T-helper 2 cell treated with Interferon-gamma antibody and Interleukin-4, amounts not matched to agents 5 μg/mL and 100 μg/mL, for 36 hours (primary cell): ENCODE data around the gene CAMK2D.

Experiments
- DNase-seq: peaks from one replicate; pipeline ENCODE4 v3.0.0; 2021; ENCODE audit warnings: low spot score
- H3K27ac Mint-ChIP-seq: one replicate; pipeline ENCODE4 v1.8.0; 2021; ENCODE audit warnings: mild to moderate bottlenecking, mixed read lengths
- H3K27me3 Mint-ChIP-seq: one replicate; pipeline ENCODE4 v1.8.0; 2021; ENCODE audit warnings: low read depth, mixed read lengths
- H3K36me3 Mint-ChIP-seq: one replicate; pipeline ENCODE4 v1.8.0; 2021; ENCODE audit warnings: low read depth, mixed read lengths
- H3K4me1 Mint-ChIP-seq: one replicate; pipeline ENCODE4 v1.8.0; 2021; ENCODE audit warnings: low read depth, mixed read lengths
- H3K4me3 Mint-ChIP-seq: one replicate; pipeline ENCODE4 v1.8.0; 2022; ENCODE audit warnings: mild to moderate bottlenecking, moderate library complexity, mixed read lengths
- H3K9me3 Mint-ChIP-seq: one replicate; pipeline ENCODE4 v1.8.0; 2021; ENCODE audit warnings: mixed read lengths

The CAMK2D gene

GRCh38 chr4:113467581-113467980, 294.0 kb downstream of the CAMK2D start:
- Mint-ChIP-seq H3K36me3 (peaks cover 22% of the 10 kb centered on the region), H3K9me3 (no peaks in the 10 kb centered on the region), H3K4me1 (peaks cover 12% of the 10 kb centered on the region), H3K4me3 (no peak overlapping the region), H3K27ac (no peak overlapping the region), H3K27me3 (no peaks in the 10 kb centered on the region)
- no peak for DNase-seq

GRCh38 chr4:113462286-113462685, 299.3 kb downstream of the CAMK2D start:
- Mint-ChIP-seq H3K9me3 (no peaks in the 10 kb centered on the region), H3K36me3 (peaks cover 39% of the 10 kb centered on the region), H3K4me1 (no peaks in the 10 kb centered on the region), H3K4me3 (no peak overlapping the region), H3K27ac (no peak overlapping the region), H3K27me3 (no peaks in the 10 kb centered on the region)
- no peak for DNase-seq

GRCh38 chr4:113461281-113461680, 300.3 kb downstream of the CAMK2D start:
- H3K27me3 Mint-ChIP-seq = no peaks in the 10 kb centered on the region

GRCh38 chr4:113457886-113458285, 303.7 kb downstream of the CAMK2D start:
- H3K4me1 Mint-ChIP-seq = peaks cover 4% of the 10 kb centered on the region
- no peaks in the 10 kb centered on the region for H3K27me3 Mint-ChIP-seq
- no peaks in the 10 kb centered on the region for H3K9me3 Mint-ChIP-seq
- H3K27ac Mint-ChIP-seq = no peak overlapping the region
- H3K36me3 Mint-ChIP-seq = peaks cover 40% of the 10 kb centered on the region
- H3K4me3 Mint-ChIP-seq = no peak overlapping the region
- DNase-seq = no peak

More at GRCh38 chr4:113461281-113461680, 300.3 kb downstream of the CAMK2D start:
- Mint-ChIP-seq H3K4me3 (no peak overlapping the region), H3K27ac (no peak overlapping the region), H3K36me3 (peaks cover 45% of the 10 kb centered on the region), H3K9me3 (no peaks in the 10 kb centered on the region), H3K4me1 (no peaks in the 10 kb centered on the region)
- DNase-seq = no peak

GRCh38 chr4:113457121-113457520, 304.4 kb downstream of the CAMK2D start:
- no peaks in the 10 kb centered on the region for H3K27me3 Mint-ChIP-seq
- no peak overlapping the region for H3K27ac Mint-ChIP-seq
- peaks cover 4% of the 10 kb centered on the region for H3K4me1 Mint-ChIP-seq
- no peak overlapping the region for H3K4me3 Mint-ChIP-seq
- no peaks in the 10 kb centered on the region for H3K9me3 Mint-ChIP-seq
- no peak for DNase-seq
- H3K36me3 Mint-ChIP-seq = peaks cover 38% of the 10 kb centered on the region

GRCh38 chr4:113455061-113455460, 306.5 kb downstream of the CAMK2D start:
- Mint-ChIP-seq H3K27me3 (no peaks in the 10 kb centered on the region), H3K4me1 (peaks cover 4% of the 10 kb centered on the region), H3K4me3 (no peak overlapping the region), H3K27ac (no peak overlapping the region), H3K36me3 (peaks cover 33% of the 10 kb centered on the region), H3K9me3 (no peaks in the 10 kb centered on the region)
- DNase-seq = no peak

GRCh38 chr4:113452868-113453620, 308.5 kb downstream of the CAMK2D start:
- Mint-ChIP-seq H3K4me1 (peaks cover 4% of the 10 kb centered on the region), H3K9me3 (no peaks in the 10 kb centered on the region), H3K27me3 (no peaks in the 10 kb centered on the region), H3K4me3 (no peak overlapping the region), H3K36me3 (peaks cover 22% of the 10 kb centered on the region), H3K27ac (no peak overlapping the region)
- DNase-seq = no peak

- Mint-ChIP-seq H3K9me3 (no peaks in the 10 kb centered on the region), H3K4me1 (peaks cover 4% of the 10 kb centered on the region), H3K4me3 (no peak overlapping the region), H3K27me3 (no peaks in the 10 kb centered on the region), H3K36me3 (peaks cover 21% of the 10 kb centered on the region), H3K27ac (no peak overlapping the region)
- DNase-seq = no peak
Observed at GRCh38 chr4:113452152-113452551, 309.4 kb downstream of the CAMK2D start.

GRCh38 chr4:113450295-113451080, 311.1 kb downstream of the CAMK2D start:
- no peaks in the 10 kb centered on the region for H3K27me3 Mint-ChIP-seq

GRCh38 chr4:113449410-113449974, 312.0 kb downstream of the CAMK2D start:
- Mint-ChIP-seq H3K9me3 (no peaks in the 10 kb centered on the region), H3K4me1 (peaks cover 10% of the 10 kb centered on the region), H3K36me3 (peaks cover 15% of the 10 kb centered on the region), H3K27me3 (no peaks in the 10 kb centered on the region), H3K4me3 (no peak overlapping the region), H3K27ac (no peak overlapping the region)
- DNase-seq = no peak

More at GRCh38 chr4:113450295-113451080, 311.1 kb downstream of the CAMK2D start:
- DNase-seq = no peak
- Mint-ChIP-seq H3K36me3 (peaks cover 16% of the 10 kb centered on the region), H3K4me1 (peaks cover 10% of the 10 kb centered on the region), H3K9me3 (no peaks in the 10 kb centered on the region), H3K27ac (no peak overlapping the region), H3K4me3 (no peak overlapping the region)

- no peaks in the 10 kb centered on the region for H3K27me3 Mint-ChIP-seq
- no peak overlapping the region for H3K4me3 Mint-ChIP-seq
- no peaks in the 10 kb centered on the region for H3K9me3 Mint-ChIP-seq
- H3K27ac Mint-ChIP-seq = no peak overlapping the region
- H3K4me1 Mint-ChIP-seq = peaks cover 12% of the 10 kb centered on the region
- peaks cover 9% of the 10 kb centered on the region for H3K36me3 Mint-ChIP-seq
- peak; percentile 43 for DNase-seq
Observed at GRCh38 chr4:113447769-113448168, 313.8 kb downstream of the CAMK2D start.

- no peak for DNase-seq
- Mint-ChIP-seq H3K4me3 (no peak overlapping the region), H3K27me3 (no peaks in the 10 kb centered on the region), H3K36me3 (peaks cover 9% of the 10 kb centered on the region), H3K9me3 (no peaks in the 10 kb centered on the region), H3K4me1 (peaks cover 12% of the 10 kb centered on the region), H3K27ac (no peak overlapping the region)
Observed at GRCh38 chr4:113447061-113447460, 314.5 kb downstream of the CAMK2D start.

GRCh38 chr4:113446019-113446418, 315.5 kb downstream of the CAMK2D start:
- H3K4me1 Mint-ChIP-seq = peaks cover 12% of the 10 kb centered on the region
- peak; percentile 10 for DNase-seq
- H3K9me3 Mint-ChIP-seq = no peaks in the 10 kb centered on the region
- peaks cover 5% of the 10 kb centered on the region for H3K36me3 Mint-ChIP-seq
- no peak overlapping the region for H3K4me3 Mint-ChIP-seq
- no peak overlapping the region for H3K27ac Mint-ChIP-seq
- no peaks in the 10 kb centered on the region for H3K27me3 Mint-ChIP-seq

- Mint-ChIP-seq H3K27ac (no peak overlapping the region), H3K4me3 (no peak overlapping the region), H3K9me3 (no peaks in the 10 kb centered on the region), H3K36me3 (peaks cover 5% of the 10 kb centered on the region), H3K4me1 (peaks cover 12% of the 10 kb centered on the region), H3K27me3 (no peaks in the 10 kb centered on the region)
- no peak for DNase-seq
Observed at GRCh38 chr4:113445286-113445685, 316.3 kb downstream of the CAMK2D start.
